Embryonic facial prominence (tissue), 1 donor: Measurements from ENCODE around the gene SIT1.
"Not testable (repeated sequence)": the region's sequence is repeated elsewhere in the genome, so short reads cannot be mapped to it uniquely, and the experiment has no call there.

Experiments
- DNase-seq: peaks from one replicate; pipeline ENCODE4 v3.0.0-alpha.2; 2016; ENCODE audit errors: extremely low spot score

Gene SIT1

DNA sequence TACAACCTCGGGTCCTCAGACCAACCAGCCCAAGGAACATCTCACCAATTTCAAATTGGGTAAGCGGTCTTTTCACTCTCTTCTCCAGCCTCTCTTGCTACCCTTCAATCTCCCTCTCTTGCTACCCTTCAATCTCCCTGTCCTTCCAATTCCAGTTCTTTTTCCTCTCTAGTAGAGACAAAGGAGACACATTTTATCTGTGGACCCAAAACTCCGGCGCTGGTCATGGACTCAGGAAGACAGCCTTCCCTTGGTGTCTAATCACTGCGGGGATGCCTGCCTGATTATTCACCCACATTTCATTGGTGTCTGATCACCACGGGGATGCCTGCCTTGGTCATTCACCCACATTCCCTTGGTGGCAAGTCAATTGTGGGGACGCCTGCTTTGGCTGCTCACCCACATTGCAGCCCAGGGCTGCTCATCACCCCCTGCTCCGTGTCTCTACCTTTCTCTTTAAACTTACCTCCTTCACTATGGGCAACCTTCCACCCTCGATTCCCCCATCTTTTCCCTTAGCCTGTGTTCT is 13.2 kb downstream of the SIT1 start:
- DNase-seq: not testable (repeated sequence)

DNA sequence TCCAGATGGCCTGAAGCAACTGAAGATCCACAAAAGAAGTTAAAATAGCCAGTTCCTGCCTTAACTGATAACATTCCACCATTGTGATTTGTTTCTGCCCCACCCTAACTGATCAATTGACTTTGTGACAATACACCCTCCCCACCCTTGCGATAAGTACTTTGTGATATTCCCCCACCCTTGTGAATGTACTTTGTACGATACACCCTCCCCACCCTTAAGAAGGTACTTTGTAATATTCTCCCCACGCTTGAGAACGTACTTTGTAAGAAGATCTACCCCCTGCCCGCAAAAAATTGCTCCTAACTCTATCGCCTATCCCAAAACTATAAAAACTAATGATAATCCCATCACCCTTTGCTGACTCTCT is 13.9 kb downstream of the SIT1 start:
- DNase-seq: not testable (repeated sequence)

DNA sequence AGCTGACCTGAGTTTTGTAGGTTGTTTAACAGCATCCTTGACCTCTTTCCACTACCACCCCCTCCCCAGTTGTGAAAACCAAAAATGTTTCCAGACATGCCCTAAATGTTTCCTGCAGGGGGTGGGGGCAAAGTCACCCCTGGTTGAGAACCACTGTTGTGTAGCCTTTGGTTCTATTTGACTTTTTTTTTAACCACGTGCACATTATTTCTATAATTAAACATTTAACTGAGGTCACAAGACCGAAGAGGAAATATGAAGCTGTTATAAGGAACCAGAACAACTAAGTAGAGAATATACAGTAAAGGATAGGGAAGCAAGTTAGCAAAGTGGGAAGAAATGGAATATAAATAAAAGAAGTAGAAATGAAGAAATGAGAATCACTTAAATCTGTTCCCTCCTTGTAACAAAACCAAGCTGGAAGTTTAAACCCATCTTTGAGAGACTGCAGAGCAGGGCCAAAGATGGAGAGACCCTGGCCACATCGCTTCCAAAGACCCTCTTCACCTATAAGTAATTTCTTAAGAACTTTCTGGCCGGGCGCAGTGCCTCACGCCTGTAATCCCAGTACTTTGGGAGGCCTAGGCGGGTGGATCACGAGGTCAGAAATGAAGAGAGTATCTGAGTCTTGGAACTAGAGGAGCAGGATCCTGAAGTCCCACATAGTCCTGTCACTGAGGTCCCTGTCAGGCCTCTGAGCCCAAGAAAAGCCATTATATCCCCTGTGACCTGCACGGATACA is 14.4 kb downstream of the SIT1 start:
- no peak for DNase-seq

DNA sequence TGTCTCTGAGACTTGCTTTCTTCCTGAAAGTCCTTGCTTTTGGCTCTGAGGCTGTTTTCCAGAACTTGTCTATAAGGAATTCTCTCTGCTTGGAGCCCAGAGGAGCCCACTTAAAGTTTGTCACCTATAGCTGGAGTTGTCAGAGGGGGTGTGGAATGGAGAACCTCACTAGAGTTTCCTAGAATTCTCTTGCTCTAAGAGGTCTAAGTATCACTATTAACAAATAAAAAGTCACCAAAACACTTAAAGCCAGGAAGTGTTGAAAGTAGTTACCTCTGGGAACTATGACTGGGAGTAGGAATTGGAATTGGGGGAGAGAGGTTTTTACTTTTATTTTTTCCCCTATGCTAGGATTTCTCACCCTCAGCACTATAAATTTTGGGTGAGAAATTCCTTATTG is 15.0 kb downstream of the SIT1 start:
- DNase-seq: no peak

DNA sequence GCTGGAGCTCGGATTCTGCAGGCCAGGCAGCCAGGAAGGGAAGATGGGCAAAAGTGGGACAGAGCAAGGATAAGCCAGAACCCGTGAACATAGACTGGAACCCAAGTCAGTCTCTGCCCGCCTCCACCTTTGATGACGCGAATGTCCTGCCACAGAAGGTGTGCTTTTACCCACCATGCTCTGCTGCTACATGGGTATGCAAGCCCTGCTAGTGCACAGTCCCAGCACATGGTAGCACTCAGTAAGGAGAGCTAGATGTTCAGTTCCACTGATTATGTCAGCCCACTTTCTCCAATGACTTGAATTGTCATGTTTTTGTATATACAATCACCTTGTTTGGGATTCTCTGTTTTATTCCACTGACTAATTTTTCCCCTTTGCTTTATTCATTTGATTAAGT is 21.1 kb downstream of the SIT1 start:
- no peak for DNase-seq

DNA sequence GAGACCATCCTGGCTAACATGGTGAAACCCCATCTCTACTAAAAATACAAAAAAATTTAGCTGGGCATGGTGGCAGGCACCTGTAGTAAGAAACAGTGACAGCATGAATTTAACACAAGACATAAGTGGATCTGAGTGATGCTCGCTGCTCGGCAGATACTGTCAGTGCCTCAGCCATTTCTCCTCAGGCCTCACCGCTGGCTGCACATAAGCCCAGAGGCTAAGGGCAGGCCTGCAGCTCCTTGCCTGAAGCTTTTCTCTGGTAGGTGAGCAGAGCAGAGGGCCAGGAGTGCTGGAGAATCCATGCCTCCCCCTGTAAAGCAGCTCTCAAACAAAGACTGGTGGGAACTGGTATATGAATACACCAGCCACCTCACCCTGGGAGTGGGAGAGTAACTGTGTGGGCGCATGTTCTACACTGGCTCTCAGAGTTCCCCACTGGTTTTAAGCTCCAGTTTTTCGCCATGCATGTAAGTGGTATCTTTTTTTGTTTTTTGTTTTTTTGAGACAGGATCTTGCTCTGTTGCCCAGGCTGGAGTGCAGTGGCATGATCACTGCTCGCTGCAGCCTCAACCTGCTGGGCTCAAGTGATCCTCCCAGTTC is 22.2 kb downstream of the SIT1 start:
- no peak for DNase-seq

DNA sequence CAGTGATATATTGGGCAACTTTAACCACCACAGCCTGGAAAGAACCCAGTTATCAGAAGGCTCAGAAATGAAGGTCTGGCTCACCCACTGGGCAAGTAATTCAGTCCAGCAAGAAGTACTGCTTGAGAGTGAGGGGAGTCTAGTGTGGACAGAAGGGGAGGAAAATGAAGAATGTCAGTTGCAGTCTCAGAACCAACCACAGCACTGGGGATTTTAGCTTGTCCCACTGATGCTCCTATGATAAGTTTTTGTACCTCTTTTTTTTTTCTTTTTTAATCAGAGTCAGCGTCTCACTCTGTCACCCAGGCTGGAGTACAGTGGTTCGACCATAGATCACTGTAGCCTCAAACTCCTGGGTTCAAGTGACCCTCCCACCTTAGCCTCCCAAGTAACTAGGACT is 23.2 kb downstream of the SIT1 start:
- DNase-seq: no peak

DNA sequence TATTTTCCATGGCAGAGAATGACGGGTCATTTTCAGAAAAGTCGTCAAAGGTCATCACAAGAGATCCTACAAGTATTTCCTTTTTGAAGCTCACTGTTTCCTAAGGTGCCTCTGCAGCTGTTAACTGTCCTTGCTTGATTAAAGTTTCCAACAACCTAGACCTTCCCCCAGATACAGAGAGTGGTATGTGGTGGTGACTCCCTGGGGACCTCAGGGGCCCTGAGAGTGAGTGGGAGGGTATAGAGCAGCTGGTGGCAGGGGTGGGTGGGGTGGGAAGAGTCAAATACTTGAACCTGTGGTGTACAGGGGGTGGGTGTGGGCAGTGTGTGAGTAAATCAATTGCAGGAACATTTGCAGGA is 31.0 kb downstream of the SIT1 start:
- no peak for DNase-seq

DNA sequence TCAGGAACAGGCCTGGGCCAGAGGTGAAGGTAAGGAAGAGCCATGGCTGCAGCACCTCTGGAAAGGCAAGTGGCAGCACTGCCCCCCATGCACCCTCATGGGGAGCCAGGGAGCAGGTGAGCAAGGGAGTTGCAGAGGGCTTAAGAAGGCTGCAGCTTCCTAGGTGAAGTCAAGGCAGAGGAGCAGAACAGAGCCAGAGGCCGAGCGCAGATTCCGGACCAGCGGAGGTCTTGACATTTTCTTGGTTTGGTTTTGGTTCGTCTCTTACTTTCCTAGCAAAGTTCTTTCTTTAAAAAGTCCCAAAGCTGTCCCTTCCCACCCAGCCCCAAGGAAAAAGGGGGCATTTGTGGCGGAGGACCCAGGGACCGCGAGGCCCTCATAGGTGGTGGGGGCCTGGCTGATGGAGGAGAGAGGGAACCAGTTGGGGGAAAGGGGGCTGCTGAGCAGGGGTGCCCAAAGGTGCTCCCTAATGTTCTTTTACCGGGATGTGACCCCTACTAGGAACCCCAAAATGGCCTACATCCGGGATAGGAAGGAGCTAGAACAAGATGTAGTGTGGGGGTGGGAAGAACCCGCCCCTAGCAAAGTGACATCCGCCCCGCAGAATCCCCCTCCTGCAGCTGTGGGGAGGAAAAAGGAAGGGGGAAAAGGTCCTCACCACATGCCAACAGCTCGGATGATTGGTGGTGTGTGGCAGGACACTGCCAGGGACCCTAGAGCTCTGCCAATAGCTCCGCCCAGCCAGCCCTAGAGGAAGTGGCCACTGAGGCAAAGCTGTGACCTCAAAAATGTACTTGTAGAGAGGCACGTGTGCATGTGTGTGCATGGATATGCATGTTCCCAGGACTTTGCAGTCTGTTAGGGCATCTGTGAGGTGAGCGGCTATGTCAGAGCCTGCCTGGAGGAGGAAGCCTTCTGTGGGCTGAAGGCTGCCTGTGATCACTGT is 31.6 kb downstream of the SIT1 start:
- DNase-seq: no peak

DNA sequence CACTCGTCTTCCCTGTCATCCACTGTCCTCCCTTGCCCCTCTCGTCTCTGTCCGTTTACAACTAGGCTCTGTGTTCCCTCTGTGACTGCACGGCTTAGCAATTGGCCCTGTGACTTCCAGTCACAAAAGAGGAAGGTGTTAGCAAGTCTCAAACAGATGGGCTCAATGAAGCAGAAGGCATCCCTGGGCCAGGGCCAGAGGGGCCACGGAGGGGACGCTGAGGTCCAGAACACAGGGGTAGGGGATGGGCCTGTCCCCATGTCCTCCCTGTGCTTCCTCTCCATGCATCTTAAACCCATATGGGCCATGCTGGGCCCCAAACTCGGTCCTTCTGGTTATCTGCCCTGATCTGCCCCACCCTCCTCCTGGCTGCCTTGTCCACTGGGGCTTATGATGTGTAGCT is 32.4 kb downstream of the SIT1 start, which contains the start of gene CD72:
Gene CD72, minus strand, starts transcription at position 89 of the 403 bp plus-strand sequence. CDS start 110 bp downstream, outside the sequence.
- no peak for DNase-seq

DNA sequence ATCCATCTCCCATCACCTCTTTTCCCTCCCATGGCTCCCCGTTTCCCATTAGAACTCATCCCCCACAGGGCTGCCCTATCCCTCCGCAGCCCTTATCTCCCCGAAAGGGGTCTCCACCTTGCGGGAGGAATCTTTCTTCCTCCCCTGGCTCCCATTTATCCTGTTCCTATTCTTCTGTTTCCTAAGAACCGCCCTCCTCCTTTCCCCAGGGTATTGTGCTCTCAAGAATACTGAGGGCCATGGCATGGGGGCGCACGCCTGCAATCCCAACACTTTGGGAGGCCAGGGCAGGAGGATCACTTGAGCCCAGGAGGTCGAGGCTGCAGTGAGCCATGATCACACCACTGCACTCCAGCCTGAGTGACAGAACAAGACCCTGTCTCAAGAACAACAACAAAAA is 33.2 kb downstream of the SIT1 start:
- no peak for DNase-seq

DNA sequence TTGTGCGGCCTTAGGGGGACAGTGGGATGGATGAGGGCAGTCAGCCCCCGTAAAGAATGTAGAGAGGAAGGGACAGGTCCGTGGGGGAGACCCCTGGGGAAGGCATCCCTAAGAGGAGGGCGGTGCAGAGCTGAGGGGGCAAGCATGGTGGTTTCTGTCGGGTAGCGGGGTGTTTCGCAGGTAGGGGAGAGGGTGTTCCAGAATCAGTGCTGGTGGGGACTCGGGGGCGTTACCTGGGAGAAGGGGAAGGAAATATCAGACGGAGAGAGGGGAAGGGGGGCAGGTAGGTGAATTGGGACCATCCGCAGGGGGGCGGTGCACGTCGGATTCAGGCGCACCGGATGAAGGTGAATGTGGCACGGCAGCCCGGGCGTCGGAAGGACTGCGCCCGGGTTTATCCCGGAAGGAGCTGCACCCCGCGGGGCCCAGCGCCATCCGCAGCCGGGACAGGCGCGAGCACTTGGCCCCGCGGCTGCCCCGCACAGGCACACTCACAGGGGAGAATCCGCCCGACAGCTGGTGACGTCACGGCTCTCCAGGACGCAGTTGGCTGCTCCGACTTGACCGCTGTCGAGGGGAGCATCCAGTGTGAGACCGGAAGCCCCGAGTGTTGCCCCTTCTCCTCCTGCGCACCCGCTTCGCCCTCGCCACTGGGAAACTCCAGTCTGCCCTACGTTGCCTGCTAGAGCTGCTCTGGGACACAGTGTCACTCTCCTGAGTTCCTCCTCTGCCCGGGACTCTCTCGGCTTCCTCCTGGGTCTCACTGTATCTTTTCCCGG is 33.9 kb downstream of the SIT1 start:
- DNase-seq: no peak

DNA sequence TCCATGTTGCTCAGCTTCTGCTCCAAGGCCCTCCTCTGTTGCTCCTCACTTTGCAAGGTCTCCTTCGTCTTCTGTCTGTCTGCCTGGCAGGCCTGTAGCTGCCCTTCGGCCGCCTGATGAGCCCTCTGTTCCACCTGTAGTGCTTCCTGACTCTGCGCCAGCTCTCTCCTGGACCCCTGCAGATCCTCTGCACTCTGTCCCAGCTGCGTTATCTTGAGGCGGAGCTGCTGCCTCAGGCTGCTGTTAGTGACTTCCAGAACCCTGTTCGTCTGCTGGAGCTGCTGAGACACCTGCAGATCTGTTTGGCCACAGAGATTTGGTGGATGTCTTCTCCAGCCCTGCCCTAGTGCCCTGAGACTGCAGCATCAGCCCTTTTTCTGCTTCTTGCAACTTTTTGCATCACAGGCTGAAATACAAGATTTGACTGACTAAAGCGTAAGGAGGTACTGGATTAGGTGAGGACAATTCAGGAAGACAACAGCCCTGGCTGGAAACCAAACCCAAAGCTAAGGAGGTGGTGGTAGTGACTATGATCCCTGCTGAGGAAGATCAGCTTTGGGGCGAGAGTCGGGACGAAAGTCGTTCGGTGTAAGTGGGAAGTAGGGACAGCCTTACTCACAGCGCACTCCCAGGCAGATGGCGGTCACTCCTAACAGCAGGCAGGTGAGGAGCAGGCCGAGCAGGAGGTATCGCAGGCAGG is 34.6 kb downstream of the SIT1 start:
- DNase-seq: no peak

DNA sequence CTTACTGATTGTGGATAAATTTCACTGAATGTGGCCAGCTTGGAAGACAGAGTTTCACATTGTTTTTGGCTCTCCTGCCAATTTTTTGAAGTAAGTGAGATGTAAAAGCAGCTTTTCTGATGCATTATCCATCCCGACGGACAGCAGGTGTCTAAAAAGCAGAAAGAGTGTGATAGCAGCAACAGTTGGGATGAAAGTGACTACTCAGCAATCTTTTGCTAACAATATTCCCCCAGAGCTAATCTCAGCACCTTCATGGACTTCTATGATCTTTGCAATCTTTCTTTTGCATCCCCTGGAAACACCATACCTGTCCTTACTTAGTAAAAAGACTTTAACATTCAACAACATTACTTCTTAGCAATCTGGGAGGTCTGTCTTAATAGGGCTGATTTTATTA is 37.9 kb downstream of the SIT1 start:
- no peak for DNase-seq

DNA sequence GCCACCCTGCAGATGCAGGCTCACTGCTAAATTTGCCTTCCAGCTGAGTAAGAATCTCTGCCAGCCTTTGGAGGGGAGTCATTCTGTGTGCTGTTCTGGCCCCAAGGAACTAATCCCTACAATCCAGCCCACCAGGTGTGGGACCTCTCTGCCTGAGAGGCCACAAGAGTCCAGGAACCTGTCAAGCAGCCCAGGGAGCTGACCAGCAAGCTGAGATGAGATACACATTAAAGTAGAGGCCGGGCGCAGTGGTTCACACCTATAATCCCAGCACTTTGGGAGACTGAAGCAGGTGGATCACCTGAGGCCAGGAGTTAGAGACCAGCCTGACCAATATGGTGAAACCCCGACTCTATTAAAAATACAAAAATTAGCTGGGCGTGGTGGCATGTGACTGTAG is 38.7 kb downstream of the SIT1 start:
- not testable (repeated sequence) for DNase-seq

DNA sequence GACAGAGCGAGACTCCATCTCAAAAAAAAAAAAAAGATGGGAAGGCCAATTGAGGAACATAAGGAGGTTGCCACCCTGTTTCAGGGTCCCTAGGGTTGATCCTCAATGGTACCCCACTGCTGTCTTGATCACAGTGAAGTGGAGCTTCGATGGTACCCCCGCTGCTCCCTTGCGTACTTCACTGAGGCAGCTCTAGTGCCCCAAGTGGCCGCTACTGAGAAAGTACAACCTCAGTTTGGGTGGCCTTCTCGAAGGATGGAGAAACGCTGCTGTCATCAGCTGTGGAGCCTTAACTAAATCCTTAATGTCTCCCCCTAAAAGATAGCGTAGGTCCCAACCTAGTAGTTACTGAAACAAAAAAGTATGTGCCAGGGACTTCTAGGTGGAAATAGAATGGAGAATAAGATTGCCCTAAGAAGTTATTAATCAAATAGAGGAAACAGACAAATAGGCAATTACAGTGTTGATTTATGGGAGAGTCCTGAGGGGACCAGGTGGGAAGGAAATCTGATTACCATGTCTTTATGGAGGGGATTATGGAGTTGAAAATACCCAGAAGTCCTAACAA is 39.4 kb downstream of the SIT1 start:
- DNase-seq: no peak

DNA sequence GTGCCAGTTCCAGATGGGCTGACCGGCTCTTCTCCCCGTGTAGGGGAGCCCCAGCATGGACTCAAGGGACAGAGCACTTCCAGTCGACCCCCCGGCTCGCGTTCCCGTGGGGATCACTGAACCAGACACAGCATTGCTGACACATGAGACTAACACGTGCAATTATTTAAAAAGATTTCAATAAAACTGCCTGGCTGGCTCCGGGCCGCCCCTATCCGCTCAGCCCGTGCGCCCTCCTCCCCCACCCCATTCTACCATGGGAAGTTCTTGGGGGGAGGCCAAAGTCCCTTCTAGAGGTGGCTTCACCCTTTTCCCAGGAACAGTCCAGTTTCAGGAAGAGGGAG is 40.9 kb downstream of the SIT1 start:
- DNase-seq: no peak

DNA sequence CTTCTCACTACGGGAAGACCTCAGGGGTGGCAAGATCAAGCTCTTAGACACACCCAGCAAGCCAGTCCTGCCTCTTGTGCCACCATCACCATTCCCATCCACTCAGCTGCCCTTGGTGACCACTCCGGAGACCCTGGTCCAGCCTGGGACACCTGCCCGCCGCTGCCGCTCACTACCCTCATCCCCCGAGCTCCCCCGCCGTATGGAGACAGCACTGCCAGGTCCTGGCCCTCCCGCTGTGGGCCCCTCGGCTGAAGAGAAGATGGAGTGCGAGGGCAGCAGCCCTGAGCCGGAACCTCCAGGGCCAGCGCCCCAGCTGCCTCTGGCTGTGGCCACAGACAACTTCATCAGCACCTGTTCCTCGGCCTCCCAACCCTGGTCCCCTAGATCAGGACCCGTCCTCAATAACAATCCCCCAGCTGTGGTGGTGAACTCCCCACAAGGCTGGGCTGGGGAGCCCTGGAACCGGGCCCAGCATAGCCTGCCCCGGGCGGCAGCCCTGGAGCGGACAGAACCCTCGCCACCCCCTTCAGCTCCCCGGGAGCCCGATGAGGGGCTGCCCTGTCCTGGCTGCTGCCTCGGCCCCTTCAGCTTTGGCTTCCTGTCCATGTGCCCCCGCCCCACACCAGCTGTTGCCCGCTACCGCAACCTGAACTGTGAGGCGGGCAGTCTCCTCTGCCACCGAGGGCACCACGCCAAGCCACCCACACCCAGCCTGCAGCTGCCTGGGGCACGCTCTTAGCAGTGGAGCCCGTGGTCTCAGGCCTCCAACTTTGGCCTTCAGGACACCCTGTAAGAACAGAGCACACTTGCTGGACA is 41.5 kb downstream of the SIT1 start:
- no peak for DNase-seq

DNA sequence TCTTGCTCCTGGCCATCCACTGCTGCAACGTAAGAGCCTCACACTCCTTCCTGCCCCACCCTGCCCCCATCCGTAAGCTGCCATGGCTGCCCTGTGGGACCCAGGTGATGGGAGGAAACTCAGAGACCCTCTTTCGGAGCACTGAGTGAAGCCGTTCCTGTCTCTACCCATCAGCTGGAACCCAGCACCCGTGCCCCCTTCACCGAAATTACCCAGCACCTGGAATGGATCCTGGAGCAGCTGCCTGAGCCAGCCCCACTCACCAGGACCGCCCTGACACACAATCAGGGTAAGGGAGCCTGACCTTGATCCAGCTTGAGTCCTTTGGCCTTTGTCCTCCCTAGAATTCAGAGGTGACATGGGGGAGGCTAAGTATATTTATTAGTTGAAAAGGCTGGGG is 42.5 kb downstream of the SIT1 start:
- DNase-seq: no peak

DNA sequence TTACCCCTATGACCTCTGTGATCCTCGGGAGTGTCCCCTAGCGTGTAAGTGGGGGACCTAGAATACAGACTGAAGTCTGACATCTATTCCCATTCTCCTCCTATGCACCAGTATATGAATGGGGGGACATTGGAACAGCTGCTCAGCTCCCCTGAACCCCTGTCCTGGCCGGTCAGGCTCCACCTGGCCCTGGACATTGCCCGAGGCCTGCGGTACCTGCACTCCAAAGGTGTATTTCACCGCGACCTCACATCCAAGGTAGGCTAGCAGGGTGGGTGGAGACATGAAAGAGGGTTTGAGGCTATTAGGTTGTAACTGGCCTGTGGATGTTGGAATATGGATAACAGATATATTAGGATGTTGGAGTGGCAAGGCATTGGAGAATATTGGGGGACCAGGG is 44.0 kb downstream of the SIT1 start:
- DNase-seq: no peak
